Left ventricle myocardium inferior (tissue), 1 donor: ENCODE measurements around the gene LRBA. TPM values are rescaled to one million over a fixed set of nuclear protein-coding genes. Genes with fewer than 3 reads are reported as not detected.

ENCODE experiments used
- DNase-seq: peaks from one replicate; pipeline ENCODE4 v3.0.0-alpha.2; 2020
- H3K27ac ChIP-seq: fragments of 200-600 bp; replicated peaks from 2 replicates; pipeline ENCODE4 v1.8.0; 2021
- H3K27me3 ChIP-seq: fragments of 200-600 bp; 2 replicates; pipeline ENCODE4 v1.8.0; 2021; ENCODE audit warnings: low read depth
- H3K36me3 ChIP-seq: fragments of 200-600 bp; 2 replicates; pipeline ENCODE4 v1.8.0; 2021
- H3K4me1 ChIP-seq: fragments of 200-600 bp; 2 replicates; pipeline ENCODE4 v1.8.0; 2021
- H3K4me3 ChIP-seq: fragments of 200-600 bp; 2 replicates; pipeline ENCODE4 v1.8.0; 2021; ENCODE audit warnings: mild to moderate bottlenecking, moderate library complexity
- H3K9me3 ChIP-seq: fragments of 200-600 bp; replicated peaks from 2 replicates; pipeline ENCODE4 v1.8.0; 2021
- intact Hi-C: fragments of 100-400 bp; cut with micrococcal nuclease; formaldehyde crosslinking; loops from one replicate; pipeline ENCODE4 v1.11.0; 2022
- total RNA-seq: library from RNA; stranded (reverse); fragmentation: NEBNext Ultra II Directional; extraction: Animal tissue kit (Norgen Biotek cat#: 25700); gene quantifications from one replicate; pipeline ENCODE4 v1.2.1, GENCODE V29; 2021
- TF ChIP-seq, protein P1 (sequence below): fragments of 200-600 bp; IDR thresholded peaks from 2 replicates; pipeline ENCODE4 v1.8.0; 2021; ENCODE audit warnings: antibody characterized with exemption, mild to moderate bottlenecking, borderline replicate concordance
- donor health status: DM: no; HTN: yes; CAD: no; lungs with severe emphysema.

LRBA gene
- total RNA-seq, 1 donor from 2014 or later: 19.1 TPM

DNA sequence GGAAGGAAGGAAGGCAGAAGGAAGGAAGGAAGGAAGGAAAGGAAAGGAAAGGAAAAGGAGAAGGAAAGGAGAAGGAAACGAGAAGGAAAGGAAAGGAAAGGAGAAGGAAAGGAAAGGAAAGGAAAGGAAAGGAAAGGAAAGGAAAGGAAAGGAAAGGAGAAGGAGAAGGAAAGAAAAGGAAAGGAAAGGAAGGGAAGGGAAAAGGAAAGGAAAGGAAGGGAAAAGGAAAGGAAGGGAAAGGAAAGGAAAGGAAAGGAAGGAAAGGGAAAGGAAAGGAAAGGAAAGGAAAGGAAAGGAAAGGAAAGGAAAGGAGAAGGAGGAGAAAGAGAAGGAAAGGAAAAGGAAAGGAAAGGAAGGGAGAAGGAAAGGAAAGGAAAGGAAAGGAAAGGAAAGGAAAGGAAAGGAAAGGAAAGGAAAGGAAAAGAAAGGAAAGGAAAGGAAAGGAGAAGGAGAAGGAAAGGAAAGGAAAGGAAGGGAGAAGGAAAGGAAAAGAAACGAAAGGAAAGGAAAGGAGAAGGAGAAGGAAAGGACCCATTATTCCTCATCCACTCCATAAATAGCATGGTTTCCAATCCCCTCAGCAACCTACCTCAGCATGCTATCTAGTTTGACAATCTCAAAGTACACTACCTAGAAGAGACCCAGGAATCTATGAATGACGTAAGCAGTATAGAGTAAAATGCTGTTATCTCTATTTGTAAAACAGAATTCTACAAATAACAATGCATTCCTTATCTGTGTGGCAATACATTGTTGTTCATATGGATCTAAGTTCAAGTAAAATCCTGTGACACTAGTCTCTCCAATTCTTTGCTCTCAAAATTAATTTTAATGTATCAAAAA, 209.7 kb downstream of the LRBA start:
- no peaks in the 10 kb centered on the region for H3K4me1 ChIP-seq
- H3K27ac ChIP-seq: no peak overlapping the region
- no peak for DNase-seq
- TF ChIP-seq, protein P1, sequence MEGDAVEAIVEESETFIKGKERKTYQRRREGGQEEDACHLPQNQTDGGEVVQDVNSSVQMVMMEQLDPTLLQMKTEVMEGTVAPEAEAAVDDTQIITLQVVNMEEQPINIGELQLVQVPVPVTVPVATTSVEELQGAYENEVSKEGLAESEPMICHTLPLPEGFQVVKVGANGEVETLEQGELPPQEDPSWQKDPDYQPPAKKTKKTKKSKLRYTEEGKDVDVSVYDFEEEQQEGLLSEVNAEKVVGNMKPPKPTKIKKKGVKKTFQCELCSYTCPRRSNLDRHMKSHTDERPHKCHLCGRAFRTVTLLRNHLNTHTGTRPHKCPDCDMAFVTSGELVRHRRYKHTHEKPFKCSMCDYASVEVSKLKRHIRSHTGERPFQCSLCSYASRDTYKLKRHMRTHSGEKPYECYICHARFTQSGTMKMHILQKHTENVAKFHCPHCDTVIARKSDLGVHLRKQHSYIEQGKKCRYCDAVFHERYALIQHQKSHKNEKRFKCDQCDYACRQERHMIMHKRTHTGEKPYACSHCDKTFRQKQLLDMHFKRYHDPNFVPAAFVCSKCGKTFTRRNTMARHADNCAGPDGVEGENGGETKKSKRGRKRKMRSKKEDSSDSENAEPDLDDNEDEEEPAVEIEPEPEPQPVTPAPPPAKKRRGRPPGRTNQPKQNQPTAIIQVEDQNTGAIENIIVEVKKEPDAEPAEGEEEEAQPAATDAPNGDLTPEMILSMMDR: no peak
- intact Hi-C loops: no loop called here
- H3K27me3 ChIP-seq: no peaks in the 10 kb centered on the region
- no peaks in the 10 kb centered on the region for H3K9me3 ChIP-seq
- H3K36me3 ChIP-seq: peaks cover 11% of the 10 kb centered on the region
- no peak overlapping the region for H3K4me3 ChIP-seq

DNA sequence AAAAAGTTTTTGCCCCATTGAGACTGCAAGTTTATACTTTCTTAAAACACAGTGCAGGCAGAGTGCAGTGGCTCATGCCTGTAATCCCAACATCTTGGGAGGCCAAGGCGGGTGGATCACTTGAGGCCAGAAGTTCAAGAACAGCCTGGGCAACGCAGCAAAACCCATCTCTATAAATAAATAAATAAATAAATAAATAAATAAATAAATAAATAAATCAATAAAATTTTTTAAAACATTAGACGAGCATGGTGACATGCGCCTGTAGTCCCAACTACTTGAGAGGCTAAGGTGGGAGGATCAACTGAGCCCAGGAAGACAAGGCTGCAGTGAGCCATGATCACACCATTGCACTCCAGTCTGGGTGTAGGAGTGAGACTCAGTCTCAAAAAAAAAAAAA, 213.3 kb downstream of the LRBA start:
- peaks cover 4% of the 10 kb centered on the region for H3K36me3 ChIP-seq
- H3K27me3 ChIP-seq: no peaks in the 10 kb centered on the region
- DNase-seq: no peak
- TF ChIP-seq, protein P1: no peak
- intact Hi-C loops: no loop called here
- no peak overlapping the region for H3K27ac ChIP-seq
- no peak overlapping the region for H3K4me3 ChIP-seq
- no peaks in the 10 kb centered on the region for H3K9me3 ChIP-seq
- no peaks in the 10 kb centered on the region for H3K4me1 ChIP-seq

DNA sequence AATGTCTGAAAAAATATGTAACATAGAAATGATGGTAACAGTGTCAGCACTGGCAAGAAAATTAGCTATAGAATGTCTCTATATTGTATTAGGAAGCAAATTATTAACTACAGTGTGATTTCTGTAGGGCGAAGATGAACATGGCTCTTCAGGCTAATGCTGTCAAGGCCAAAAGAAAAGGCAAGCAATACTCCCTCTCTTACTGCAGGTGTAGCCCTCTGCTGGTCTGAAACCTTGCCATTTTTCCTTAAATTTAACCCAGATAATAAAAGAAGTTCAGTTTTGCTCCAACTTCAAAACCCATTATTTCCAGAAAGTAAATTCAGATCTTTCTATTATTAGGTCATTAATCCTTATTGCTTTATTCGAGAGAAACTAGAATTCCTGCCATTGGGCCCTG, 215.9 kb downstream of the LRBA start:
- H3K36me3 ChIP-seq: peaks cover 4% of the 10 kb centered on the region
- TF ChIP-seq, protein P1: no peak
- intact Hi-C loops: no loop called here
- H3K27ac ChIP-seq: no peak overlapping the region
- no peak for DNase-seq
- H3K9me3 ChIP-seq: no peaks in the 10 kb centered on the region
- no peak overlapping the region for H3K4me3 ChIP-seq
- H3K27me3 ChIP-seq: no peaks in the 10 kb centered on the region
- no peaks in the 10 kb centered on the region for H3K4me1 ChIP-seq

DNA sequence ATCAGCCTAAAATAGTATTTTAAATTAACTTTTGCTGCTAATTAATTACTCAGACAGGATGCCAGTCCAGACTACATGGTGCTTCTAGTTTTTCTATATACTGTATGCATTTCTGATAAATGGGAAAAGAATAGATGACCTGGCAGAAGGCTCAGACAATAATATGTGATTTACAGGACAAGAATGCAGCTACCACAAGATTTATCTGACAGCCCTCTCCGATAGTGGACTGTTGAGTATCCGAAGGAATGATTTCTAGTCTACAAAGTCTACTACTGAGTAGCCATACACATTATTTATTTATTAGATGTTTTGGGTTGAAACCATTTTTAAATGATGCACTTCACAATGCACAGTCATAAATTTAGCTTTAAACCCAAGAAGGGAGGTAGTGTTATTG, 220.4 kb downstream of the LRBA start:
- no peak overlapping the region for H3K4me3 ChIP-seq
- no peak overlapping the region for H3K27ac ChIP-seq
- TF ChIP-seq, protein P1: no peak
- no peaks in the 10 kb centered on the region for H3K36me3 ChIP-seq
- intact Hi-C loops: no loop called here
- H3K27me3 ChIP-seq: no peaks in the 10 kb centered on the region
- H3K9me3 ChIP-seq: no peaks in the 10 kb centered on the region
- DNase-seq: no peak
- no peaks in the 10 kb centered on the region for H3K4me1 ChIP-seq

DNA sequence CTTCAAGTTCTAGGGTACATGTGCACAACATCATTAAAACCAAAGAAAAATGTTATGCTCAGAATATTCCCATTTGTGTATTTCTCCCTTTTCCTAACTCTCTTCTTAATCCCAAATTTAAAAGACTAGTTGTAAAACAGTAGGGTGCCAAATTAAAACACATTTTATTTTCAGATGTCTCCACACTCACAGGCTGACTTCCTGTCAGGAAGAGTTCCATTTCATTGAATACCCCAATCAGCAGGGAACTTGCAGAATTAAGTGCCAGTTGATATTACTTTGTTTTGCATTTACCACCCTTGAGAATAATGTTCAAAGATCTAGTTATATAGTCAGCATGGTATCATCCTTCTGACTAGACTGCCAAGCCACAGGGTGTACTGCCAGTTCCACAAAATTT, 225.2 kb downstream of the LRBA start:
- intact Hi-C loops: no loop called here
- no peak overlapping the region for H3K4me3 ChIP-seq
- no peaks in the 10 kb centered on the region for H3K4me1 ChIP-seq
- H3K9me3 ChIP-seq: no peaks in the 10 kb centered on the region
- no peak overlapping the region for H3K27ac ChIP-seq
- no peaks in the 10 kb centered on the region for H3K36me3 ChIP-seq
- TF ChIP-seq, protein P1: no peak
- DNase-seq: no peak
- no peaks in the 10 kb centered on the region for H3K27me3 ChIP-seq
